OCI-LY7 (cell line): ENCODE results near the gene SYT14. TPM values are rescaled to one million over a fixed set of nuclear protein-coding genes. Genes with fewer than 3 reads are reported as not detected.

Experiments used
- BruUV-seq: library from RNA; stranded (reverse); fragments of 400-500 nt; replicated peaks from 2 replicates; lab custom pipeline; 2021; lab: Mats Ljungman, UMichigan
- CTCF ChIA-PET: fragments of 300-600 bp; sonication (Branson Sonifier 250); formaldehyde crosslinking; loops from one replicate; lab custom pipeline; 2022; ENCODE audit warnings: antibody characterized with exemption; ENCODE audit not compliant: unreplicated experiment; lab: Charles Lee
- POLR2A ChIA-PET: fragments of 300-600 bp; sonication (Branson Sonifier 250); formaldehyde crosslinking; loops from one replicate; lab custom pipeline; 2022; ENCODE audit warnings: antibody characterized with exemption; lab: Charles Lee
- DNase-seq: peaks from one replicate; pipeline ENCODE4 v3.0.0-alpha.2; 2015; ENCODE audit warnings: low spot score
- H2AFZ ChIP-seq: fragments of 200-600 bp; sonication (generic), shearing (Covaris generic); 2 replicates; pipeline ENCODE4 v1.6.1; 2014; ENCODE audit warnings: mild to moderate bottlenecking, antibody characterized with exemption, low read length, moderate library complexity
- H3K27ac ChIP-seq: fragments of 200-600 bp; sonication (generic); 2 replicates; pipeline ENCODE4 v1.5.1; 2014; ENCODE audit warnings: mixed run types, low read depth, mild to moderate bottlenecking, moderate library complexity, low read length, inconsistent platforms; ENCODE audit not compliant: poor library complexity, severe bottlenecking
- H3K36me3 ChIP-seq: fragments of 200-600 bp; sonication (generic); 2 replicates; pipeline ENCODE4 v1.6.1; 2014; ENCODE audit warnings: mild to moderate bottlenecking, antibody characterized with exemption, low read length, moderate library complexity, mixed read lengths; ENCODE audit not compliant: insufficient read depth
- H3K4me1 ChIP-seq: fragments of 200-600 bp; sonication (generic); 2 replicates; pipeline ENCODE4 v1.5.1; 2014; ENCODE audit warnings: mild to moderate bottlenecking, low read length; ENCODE audit not compliant: insufficient read depth, poor library complexity, severe bottlenecking
- H3K4me2 ChIP-seq: fragments of 200-600 bp; sonication (generic); 2 replicates; pipeline ENCODE4 v1.6.1; 2014; ENCODE audit warnings: mild to moderate bottlenecking, low read length
- H3K4me3 ChIP-seq: fragments of 200-600 bp; sonication (generic); 2 replicates; pipeline ENCODE4 v1.5.1; 2014; ENCODE audit warnings: mild to moderate bottlenecking, low read depth, low read length; ENCODE audit not compliant: poor library complexity, severe bottlenecking
- H3K79me2 ChIP-seq: fragments of 200-600 bp; sonication (generic); 2 replicates; pipeline ENCODE4 v1.6.1; 2016; ENCODE audit warnings: low read depth, mild to moderate bottlenecking, low read length, moderate library complexity, mixed read lengths; ENCODE audit not compliant: insufficient read depth
- H3K9me2 ChIP-seq: fragments of 200-600 bp; sonication (generic); 2 replicates; pipeline ENCODE4 v1.6.1; 2016; ENCODE audit warnings: mild to moderate bottlenecking, low read length, mixed read lengths; ENCODE audit not compliant: insufficient read depth
- H3K9me3 ChIP-seq: fragments of 200-600 bp; sonication (generic); 2 replicates; pipeline ENCODE4 v1.6.1; 2014; ENCODE audit warnings: mild to moderate bottlenecking, mixed run types, low read length, mixed read lengths
- H4K20me1 ChIP-seq: fragments of 200-600 bp; sonication (generic); 2 replicates; pipeline ENCODE4 v1.6.1; 2014; ENCODE audit warnings: mild to moderate bottlenecking, antibody characterized with exemption, low read length, moderate library complexity, mixed read lengths; ENCODE audit not compliant: insufficient read depth
- EZH2phosphoT487 ChIP-seq: fragments of 200-600 bp; sonication (generic); IDR thresholded peaks from 2 replicates; pipeline ENCODE4 v1.6.1; 2018; ENCODE audit warnings: low read depth, borderline replicate concordance, mild to moderate bottlenecking, mixed run types, antibody characterized with exemption, low read length, moderate library complexity, mixed read lengths
- intact Hi-C: fragments of 100-400 bp; cut with micrococcal nuclease; formaldehyde crosslinking; loops from one replicate; pipeline ENCODE4 v1.10.0; 2022; ENCODE audit not compliant: unreplicated experiment
- total RNA-seq, 2 experiments: library from RNA; depleted of rRNA in 1 of 2; stranded (reverse); fragments of >200 nt in 1 of 2; shearing (Covaris generic) in 1 of 2; gene quantifications; 2 replicates each; pipeline ENCODE4 v1.2.3, GENCODE V29; 2014 to 2022
- TF ChIP-seq, protein P1 (sequence below): fragments of 200-600 bp; sonication (generic); conservative IDR thresholded peaks from 2 replicates; pipeline ENCODE4 v1.5.1; 2014; ENCODE audit warnings: mild to moderate bottlenecking, antibody characterized with exemption, low read length, moderate library complexity, mixed read lengths

Gene SYT14
- total RNA-seq, 2 experiments from 2014 or later, result not detected

DNA sequence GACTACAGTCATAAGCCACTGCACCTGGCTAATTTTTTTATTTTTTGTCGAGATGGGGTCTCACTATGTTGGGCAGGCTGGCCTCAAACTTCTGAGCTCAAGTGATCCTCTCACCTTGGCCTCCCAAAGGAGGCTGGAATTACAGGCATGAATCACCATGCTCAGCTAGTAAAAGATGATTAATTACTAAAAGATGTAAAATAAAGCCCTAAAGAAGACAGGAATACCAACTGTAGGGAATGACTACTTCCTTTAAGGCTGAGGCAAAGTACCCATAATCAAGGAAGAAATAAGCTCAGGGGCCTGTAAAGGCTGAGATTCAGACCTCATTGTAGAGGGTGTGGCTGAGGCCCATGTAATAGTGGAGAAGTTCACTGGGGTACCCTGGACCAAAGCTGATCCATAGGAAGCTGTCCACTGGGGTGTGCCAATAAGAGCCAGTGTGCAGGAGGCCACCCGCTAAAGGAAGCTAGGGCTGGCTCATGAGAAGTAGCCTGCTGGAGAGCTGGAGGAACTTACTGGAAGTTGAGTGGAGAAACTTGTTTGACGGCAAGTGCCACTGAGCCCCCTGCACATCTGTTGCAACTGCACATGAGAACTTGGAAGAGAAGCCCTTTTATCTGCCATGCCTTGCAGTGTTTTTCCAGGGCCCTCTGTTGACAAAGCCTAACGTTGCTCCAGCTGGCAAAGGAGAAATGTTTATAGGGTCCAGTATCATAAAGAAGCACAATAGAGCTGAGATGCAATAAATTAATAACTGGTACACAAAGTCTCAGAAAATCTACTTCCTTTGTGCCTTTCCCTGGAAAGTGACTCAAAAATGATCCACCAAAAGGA lies 276.8 kb downstream of the SYT14 start:
- Histone ChIP-seq H3K4me1 (no peaks in the 10 kb centered on the region), H2AFZ (no peak overlapping the region), H3K9me3 (no peaks in the 10 kb centered on the region), H3K4me2 (no peak overlapping the region), H3K4me3 (no peak overlapping the region), H3K79me2 (no peaks in the 10 kb centered on the region), H4K20me1 (no peaks in the 10 kb centered on the region), H3K9me2 (no peaks in the 10 kb centered on the region), H3K27ac (no peak overlapping the region), H3K36me3 (no peaks in the 10 kb centered on the region)
- intact Hi-C loops, result no loop called here
- CTCF ChIA-PET, result no interaction called here
- TF ChIP-seq, protein P1, sequence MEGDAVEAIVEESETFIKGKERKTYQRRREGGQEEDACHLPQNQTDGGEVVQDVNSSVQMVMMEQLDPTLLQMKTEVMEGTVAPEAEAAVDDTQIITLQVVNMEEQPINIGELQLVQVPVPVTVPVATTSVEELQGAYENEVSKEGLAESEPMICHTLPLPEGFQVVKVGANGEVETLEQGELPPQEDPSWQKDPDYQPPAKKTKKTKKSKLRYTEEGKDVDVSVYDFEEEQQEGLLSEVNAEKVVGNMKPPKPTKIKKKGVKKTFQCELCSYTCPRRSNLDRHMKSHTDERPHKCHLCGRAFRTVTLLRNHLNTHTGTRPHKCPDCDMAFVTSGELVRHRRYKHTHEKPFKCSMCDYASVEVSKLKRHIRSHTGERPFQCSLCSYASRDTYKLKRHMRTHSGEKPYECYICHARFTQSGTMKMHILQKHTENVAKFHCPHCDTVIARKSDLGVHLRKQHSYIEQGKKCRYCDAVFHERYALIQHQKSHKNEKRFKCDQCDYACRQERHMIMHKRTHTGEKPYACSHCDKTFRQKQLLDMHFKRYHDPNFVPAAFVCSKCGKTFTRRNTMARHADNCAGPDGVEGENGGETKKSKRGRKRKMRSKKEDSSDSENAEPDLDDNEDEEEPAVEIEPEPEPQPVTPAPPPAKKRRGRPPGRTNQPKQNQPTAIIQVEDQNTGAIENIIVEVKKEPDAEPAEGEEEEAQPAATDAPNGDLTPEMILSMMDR, result no peak
- no peak for TF ChIP-seq EZH2phosphoT487
- no peak for DNase-seq
- BruUV-seq, result no TSS peak
- POLR2A ChIA-PET, result no interaction called here

- Histone ChIP-seq H4K20me1 (no peaks in the 10 kb centered on the region), H3K4me2 (no peak overlapping the region), H3K79me2 (no peaks in the 10 kb centered on the region), H2AFZ (no peak overlapping the region), H3K4me1 (no peaks in the 10 kb centered on the region), H3K9me3 (no peaks in the 10 kb centered on the region), H3K27ac (no peak overlapping the region), H3K9me2 (no peaks in the 10 kb centered on the region), H3K4me3 (no peak overlapping the region), H3K36me3 (no peaks in the 10 kb centered on the region)
- ChIA-PET POLR2A (interaction anchor here (0.9 kb wide), 1 partner anchor 11 kb away, joined by 3 read pairs; no protein-coding TSS in a partner anchor), CTCF (no interaction called here)
- TF ChIP-seq, protein P1, result no peak
- no peak for TF ChIP-seq EZH2phosphoT487
- BruUV-seq, result no TSS peak
- intact Hi-C loops, result no loop called here
- no peak for DNase-seq
Observed at GRCh38 chr1:210217482-210217881, 279.5 kb downstream of the SYT14 start.

GRCh38 chr1:210218047-210218446 lies 280.0 kb downstream of the SYT14 start:
- Histone ChIP-seq H3K4me1 (no peaks in the 10 kb centered on the region), H3K27ac (no peak overlapping the region), H3K79me2 (no peaks in the 10 kb centered on the region), H4K20me1 (no peaks in the 10 kb centered on the region), H3K9me2 (no peaks in the 10 kb centered on the region), H3K4me3 (no peak overlapping the region), H3K4me2 (no peak overlapping the region), H3K36me3 (no peaks in the 10 kb centered on the region), H3K9me3 (no peaks in the 10 kb centered on the region), H2AFZ (no peak overlapping the region)
- no peak for DNase-seq
- POLR2A ChIA-PET, result interaction anchor here (0.9 kb wide), 1 partner anchor 11 kb away, joined by 3 read pairs; no protein-coding TSS in a partner anchor
- TF ChIP-seq EZH2phosphoT487, result no peak
- TF ChIP-seq, protein P1, result no peak
- intact Hi-C loops, result no loop called here
- BruUV-seq, result no TSS peak
- CTCF ChIA-PET, result no interaction called here
